ENCODE results near the gene ZNF697.

- no peak for TF ChIP-seq CTCF (IDR thresholded peaks at IDR 0.05)
- TF ChIP-seq POLR2A (IDR thresholded peaks at IDR 0.05), result no peak
- TF ChIP-seq EP300 (IDR thresholded peaks at IDR 0.05), result no peak
Observed at GRCh38 chr1:119648620-119649004, 546 bp upstream of the ZNF697 start.

Data from stomach (tissue), 4 donors.